ENCODE measurements around the gene CELF5.
"Not testable (repeated sequence)": the region's sequence is repeated elsewhere in the genome, so short reads cannot be mapped to it uniquely, and the experiment has no call there.

Gene CELF5

DNA sequence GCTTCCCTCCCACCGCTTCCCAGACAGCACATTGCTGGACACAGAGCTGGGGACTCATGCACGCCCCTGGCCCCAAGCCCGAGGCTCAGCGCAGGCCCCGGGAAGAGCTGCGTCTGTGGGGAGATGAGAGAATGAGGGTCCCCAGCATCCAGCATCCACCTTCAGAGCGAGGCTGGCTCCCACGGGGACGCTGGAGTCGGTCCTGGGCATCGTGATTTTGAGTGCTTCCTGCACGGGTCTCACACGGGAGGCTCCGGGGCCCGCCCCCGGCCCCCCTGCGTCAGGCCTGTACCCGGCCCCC is 34.0 kb upstream of the CELF5 start:
- no peak for DNase-seq (ENCODE audit: low read depth)

DNA sequence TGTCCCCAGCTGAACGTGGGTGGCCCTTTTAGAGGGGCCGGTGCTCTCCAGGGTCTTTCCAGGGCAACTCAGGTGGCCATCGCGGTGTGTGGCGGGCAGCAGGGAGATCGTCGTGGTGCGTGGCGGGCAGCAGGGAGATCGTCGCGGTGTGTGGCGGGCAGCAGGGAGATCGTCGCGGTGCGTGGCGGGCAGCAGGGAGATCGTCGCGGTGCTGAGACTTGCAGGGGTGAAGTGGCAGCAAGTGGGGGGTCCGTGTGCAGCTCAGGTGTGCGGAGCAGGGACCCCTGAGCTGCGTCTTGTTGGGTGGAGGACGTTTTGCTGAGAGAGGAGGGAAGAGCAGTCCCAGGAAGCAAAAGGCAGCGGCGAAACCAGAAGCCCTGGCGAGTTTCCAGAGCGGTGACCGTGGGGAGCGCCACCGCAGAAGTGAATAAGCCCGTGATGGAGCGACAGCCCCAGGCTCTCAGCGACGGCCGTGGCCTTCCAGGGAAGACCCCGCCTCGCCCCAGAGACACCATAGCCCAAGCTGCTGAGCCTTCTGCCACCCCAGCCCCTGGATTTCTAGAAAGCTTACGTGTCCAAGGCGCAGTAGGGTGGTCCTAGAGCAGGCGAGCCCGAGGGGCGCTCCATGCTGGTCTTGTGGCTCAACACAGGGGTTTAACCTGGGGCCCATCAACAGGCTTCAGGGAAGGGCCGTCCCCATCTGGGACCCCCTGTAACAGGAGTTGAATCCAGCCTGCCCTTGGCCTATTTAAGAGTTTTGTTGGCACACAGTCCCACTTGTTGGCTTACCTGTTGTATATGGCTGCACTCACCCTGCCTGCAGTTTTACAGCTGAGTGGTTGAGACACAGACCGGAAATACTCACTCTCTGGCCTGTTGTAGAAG is 33.3 kb upstream of the CELF5 start:
- no peak for DNase-seq (ENCODE audit: low read depth)

DNA sequence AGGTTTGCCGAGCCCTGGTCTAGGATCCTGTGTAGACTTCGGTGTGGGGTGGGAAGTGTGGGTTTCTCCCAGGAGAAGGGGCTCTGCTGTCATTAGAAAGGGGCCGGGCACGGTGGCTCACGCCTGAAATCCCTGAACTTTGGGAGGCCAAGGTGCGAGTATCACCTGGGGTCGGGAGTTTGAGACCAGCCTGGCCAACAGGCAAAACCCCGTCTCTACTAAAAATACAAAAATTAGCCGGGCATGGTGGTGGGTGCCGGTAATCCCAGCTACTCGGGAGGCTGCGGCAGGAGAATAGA is 32.7 kb upstream of the CELF5 start:
- DNase-seq (ENCODE audit: low read depth): not testable (repeated sequence)

DNA sequence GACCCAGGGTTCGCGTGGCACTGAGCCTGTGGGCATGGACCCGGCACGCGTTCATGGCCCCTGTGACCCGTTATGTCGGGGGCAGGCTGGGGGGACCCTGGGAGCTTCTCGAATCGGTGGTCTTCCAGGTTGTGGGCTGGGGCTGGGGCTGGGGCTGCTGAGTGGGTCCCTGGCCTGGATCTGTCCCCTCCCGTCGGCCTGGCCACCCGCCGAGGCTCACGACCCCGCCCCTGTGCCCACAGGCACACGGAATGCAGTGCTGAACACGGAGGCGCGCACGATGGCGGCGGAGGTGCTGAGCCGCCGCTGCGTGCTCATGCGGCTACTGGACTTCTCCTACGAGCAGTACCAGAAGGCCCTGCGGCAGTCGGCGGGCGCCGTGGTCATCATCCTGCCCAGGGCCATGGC is 32.2 kb upstream of the CELF5 start:
- no peak for DNase-seq (ENCODE audit: low read depth)

DNA sequence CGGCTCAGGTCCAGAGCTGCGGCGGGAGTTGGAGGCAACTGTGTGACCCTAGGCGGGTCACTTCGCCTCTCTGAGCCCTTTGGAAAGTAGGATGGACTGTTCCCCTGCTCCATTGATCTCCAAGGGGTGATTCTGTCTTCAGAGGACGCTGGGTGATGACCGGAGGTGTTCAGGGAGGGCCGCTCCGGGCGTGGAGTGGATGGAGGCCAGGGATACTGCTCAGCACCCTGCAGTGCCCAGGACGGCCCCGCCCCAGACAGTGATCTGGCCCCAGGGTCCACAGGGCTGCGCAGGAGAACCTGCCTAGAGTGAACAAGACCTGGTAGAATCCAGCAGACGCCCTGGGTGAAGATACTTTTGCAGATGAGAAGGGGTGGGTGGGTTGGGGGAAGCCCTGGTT is 31.8 kb upstream of the CELF5 start:
- DNase-seq (ENCODE audit: low read depth): no peak

DNA sequence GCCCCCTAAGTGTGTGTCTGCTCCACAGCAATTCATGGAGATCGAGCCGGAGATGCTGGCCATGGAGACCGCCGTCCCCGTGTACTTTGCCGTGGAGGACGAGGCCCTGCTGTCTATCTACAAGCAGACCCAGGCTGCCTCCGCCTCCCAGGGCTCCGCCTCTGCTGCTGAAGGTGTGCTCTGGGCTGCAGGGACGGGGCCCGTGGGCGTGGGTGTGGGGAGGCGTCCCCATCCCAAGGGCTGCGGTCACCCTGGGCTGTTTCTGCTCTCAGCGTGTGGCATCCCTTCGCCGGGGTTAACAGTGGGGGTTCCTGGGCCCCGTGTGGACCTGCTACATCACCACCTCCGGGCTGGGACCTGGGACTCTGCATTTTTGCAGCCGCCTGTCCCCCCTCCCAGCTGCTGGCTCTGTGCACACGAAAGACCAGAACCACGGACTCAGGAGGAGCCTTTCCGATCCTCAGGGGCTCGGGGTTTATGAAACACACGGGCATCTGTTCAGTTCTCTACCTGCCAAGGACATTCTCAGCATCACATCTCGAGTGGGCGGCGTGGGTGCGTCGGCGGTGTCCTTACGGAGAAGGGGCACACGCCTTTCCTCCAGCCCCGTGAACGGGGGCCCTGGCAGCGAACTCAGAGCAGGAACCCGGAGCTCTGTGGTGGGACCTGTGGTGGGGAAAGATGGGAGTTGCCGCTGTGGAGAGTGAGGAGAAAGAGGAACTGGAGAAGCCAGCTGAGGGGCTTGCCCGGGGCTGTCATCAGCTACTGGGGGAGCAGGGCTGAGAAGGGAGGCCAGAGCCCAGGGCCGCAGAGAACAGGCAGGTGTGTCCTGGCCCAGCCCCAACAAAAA is 31.0 kb upstream of the CELF5 start:
- DNase-seq (ENCODE audit: low read depth): no peak

DNA sequence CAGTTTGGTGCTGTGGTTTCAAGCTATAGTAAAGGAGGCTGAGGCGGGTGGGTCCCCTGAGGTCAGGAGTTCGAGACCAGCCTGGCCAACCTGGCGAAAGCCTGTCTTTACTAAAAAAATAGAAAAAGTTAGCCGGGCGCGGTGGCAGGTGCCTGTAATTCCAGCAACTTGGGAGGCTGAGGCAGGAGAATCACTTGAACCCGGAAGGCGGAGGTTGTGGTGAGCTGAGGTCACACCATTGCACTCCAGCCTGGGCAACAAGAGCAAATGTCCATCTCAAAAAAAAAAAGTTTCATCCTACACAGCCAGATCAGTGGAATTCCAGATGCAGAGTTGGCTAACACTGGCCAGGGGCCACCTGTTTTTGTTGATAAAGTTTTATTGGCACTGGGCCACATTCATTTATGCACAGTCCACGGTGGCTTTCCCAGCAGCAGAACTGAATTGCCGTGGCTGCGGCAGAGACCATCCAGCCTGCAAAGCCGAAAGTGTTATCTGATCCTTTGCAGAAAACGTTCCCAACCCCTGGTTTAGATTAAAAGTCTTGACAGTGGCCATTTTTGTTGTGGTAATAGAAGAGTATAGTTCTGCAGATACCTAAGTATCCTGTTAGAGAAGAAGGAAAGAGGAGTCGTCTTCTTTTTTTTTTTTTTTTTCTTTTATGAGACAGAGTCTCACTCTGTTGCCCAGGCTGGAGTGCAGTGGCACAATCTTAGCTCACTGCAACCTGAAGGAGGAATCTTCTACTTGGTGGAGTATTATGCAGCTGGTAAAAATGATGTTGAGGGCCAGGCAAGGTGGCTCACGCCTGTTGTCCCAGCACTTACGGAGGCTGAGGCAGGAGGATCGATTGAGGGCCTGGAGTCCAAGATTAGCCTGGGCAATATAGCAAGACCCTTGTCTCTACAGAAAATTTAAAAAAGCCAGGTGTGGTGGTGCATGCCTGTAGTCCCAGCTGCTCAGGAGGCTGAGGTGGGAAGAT is 30.1 kb upstream of the CELF5 start:
- no peak for DNase-seq (ENCODE audit: low read depth)

DNA sequence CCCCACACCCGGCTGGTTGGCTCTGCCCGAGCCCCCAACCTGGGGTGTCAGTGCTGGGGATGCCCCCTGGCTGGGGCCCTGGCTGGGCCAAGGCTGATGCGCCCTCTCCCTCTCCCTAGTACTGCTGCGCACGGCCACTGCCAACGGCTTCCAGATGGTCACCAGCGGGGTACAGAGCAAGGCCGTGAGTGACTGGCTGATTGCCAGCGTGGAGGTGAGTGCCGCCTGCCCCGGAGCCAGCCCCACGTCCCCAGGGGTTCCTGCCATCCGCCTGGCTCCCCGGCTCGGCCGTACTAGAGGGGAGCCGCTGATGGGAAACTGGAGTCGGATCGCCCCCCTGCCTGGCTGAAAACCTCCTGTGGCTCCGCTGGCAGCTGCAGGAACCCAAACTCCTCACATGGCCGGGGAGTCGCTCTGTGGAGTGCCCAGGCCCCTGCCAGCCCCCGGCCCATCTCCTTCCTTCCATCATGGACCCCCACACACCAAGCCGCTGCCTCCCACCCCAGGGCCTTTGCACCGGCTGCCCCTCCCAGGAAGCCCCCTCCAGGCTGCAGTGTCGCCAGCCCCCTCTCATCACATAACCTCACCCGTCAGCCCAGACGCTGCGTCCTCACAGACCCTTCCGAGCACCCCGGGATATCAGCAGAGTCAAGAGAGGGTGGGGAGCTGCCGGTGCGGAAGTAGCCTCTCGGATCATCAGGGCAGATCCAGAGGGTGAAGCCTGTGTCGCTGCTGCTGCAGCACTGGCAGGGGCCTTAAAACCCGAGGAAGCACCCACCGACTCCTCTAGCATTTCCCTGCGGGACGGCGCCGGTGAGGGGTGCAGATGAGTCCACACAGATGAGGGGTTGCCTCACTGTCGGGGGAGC is 28.2 kb upstream of the CELF5 start:
- DNase-seq (ENCODE audit: low read depth): no peak

DNA sequence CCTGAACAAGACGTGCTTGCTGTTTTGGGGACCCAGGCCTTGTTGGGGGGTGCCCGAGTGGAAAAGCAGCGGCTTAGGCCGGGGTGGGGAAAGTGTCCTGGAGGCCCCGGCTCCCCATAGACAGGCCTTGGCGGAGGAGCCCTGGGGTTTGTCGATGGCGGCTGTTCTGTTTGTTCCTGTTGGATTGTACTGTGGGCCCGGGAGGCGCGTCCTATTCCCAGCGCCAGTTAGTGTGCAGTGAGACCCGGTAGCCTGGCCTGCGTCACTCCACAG is 27.6 kb upstream of the CELF5 start:
- DNase-seq (ENCODE audit: low read depth): no peak

DNA sequence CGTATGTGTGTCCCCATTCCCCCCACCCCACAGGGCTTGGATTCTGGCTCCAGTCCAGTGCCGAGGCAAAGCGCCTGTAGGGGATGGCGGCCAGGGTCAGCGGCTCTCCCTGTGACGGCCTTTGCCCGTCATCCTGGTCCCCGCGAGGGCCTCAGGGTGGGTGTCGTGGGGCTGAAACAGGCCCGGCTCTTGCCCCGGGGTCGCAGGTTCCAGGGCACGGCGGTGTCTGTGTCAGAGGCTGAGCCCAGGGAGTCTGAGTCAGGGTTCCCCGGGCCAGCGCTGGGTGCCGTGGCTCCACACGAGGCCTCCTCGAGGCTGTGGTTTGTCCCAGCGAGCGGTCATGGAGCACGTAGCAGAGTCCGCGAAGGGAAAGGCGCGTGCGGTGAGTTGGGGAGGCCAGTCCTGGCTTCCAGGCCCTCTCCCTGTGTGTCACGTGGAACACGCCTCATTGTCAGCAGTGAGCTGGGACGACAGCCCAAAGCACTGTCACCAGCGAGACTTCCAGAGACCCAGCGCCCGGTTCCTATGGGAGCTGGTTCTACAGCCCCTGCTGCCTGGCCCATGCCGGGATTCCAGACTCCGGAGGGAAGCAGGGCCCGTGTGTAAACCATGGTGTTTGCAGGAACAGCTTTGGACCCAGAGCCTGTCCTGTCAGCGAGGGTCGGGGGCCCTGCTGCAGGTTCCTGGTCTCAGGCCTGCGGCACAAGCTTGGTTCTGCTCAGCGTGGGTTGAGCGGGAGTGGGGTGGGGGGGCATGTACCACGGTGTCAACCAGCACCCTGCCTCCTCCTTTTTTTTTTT is 25.4 kb upstream of the CELF5 start:
- DNase-seq (ENCODE audit: low read depth): no peak

DNA sequence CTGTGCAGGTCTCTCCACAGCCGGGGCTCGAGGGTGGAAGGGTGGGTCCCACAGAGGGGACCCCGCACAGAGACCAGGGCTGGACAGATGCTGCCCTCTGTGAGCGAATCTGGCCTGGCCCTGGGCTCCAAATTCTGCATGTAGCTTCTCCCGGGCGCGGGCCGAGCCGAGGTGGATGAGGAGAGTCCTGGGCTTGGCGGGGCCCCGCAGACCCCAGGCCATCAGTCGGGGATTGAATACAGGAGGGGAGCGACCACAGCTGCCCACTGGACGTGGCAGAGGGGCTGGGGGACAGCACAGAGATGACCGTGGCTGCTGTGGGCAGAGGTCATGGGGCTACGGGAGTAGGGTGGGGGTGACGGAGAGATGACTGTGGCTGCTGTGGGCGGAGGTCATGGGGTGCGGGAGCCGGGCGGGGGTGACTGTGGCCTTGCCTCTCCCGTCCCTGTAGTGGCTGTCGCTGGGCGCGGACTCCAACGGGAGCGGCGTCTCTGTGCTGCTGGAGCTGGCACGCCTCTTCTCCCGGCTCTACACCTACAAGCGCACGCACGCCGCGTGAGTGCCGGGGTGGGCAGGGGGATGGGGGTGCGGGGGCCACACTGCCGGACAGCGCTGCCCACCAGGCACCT is 23.3 kb upstream of the CELF5 start:
- DNase-seq (ENCODE audit: low read depth): no peak

DNA sequence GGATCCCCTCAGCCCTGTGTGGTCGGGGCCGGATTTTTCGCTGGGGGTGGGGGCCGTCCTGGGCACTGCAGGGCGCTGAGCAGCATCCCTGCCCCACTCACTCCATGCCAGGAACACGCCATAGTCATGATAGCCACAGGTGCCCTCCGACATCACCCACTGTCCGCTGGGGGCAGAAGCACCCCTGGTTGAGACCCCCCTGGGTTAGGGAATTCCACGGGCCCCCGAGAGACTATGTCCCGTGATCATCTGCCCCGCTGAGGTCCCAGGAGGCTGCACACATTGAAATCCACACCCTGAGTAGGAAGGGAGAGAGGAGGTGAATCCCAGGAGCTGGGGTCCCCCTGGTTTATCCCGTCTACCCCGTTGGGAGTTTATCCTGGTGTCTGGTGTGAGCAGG is 22.6 kb upstream of the CELF5 start:
- DNase-seq (ENCODE audit: low read depth): no peak

DNA sequence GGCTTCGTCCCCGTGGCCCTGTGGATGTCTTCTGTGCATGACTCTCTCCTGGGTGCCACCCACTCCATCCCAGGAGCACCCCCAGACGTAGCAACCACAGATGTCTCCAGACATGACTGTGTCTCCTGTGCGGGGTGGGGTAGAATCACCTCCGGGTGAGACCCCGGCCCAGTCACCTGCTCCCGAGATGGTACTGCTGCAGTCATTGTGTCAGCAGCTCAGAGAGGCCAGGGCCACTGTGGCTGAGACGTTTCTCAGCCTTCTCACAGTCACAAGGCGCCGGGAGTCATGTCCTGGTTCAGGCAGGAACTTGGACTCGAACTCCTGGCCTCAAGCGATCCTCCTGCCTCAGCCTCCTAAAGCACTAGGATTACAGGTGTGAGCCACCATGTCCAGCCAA is 22.1 kb upstream of the CELF5 start:
- DNase-seq (ENCODE audit: low read depth): no peak

DNA sequence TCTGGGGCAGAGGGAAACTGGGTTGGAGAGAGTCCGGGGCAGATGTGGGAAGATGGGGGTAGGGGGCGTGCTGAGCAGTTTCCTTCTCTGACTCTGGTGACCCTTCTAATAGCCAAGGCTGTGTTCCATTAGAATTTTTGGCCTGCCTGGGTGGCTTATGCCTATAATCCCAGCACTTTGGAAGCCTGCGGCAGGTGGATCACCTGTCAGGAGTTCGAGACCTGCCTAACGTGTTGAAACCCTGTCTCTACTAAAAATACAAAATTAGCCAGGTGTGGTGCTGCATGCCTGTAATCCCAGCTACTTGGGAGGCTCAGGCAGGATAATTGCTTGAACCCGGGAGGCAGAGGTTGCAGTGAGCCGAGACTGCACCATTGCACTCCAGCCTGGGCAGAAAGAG is 21.6 kb upstream of the CELF5 start:
- not testable (repeated sequence) for DNase-seq (ENCODE audit: low read depth)

DNA sequence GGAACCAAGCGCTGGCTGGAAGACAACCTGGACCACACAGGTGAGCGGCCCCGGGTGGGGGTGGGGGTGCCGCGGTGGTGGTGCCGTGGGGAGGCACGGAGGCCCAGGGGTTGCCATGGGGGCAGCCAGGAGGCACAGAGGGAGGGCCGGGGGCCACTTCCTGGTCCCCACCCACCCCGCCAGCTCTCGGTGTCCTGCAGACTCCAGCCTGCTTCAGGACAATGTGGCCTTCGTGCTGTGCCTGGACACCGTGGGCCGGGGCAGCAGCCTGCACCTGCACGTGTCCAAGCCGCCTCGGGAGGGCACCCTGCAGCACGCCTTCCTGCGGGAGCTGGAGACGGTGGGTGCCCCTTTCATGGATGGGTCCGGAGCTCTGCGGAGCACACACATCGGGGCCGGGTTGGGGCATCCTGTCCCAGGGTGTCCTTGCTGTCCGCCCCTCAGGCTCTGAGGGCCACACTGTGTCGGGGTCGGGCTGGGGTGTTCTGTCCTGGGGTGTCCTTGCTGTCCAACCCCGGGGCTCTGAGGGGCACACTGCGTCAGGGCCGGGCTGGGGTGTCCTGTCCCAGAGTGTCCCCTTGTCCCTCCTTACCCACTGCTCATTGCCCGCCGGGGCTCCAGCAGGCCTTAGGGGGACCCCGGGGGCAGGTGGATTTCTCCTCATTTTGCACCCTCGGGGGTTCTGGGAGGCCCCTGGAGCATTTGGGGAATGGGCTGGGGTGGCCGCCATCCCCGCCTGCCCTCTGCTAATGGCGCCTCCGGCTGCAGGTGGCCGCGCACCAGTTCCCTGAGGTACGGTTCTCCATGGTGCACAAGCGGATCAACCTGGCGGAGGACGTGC is 20.4 kb upstream of the CELF5 start:
- DNase-seq (ENCODE audit: low read depth): no peak

DNA sequence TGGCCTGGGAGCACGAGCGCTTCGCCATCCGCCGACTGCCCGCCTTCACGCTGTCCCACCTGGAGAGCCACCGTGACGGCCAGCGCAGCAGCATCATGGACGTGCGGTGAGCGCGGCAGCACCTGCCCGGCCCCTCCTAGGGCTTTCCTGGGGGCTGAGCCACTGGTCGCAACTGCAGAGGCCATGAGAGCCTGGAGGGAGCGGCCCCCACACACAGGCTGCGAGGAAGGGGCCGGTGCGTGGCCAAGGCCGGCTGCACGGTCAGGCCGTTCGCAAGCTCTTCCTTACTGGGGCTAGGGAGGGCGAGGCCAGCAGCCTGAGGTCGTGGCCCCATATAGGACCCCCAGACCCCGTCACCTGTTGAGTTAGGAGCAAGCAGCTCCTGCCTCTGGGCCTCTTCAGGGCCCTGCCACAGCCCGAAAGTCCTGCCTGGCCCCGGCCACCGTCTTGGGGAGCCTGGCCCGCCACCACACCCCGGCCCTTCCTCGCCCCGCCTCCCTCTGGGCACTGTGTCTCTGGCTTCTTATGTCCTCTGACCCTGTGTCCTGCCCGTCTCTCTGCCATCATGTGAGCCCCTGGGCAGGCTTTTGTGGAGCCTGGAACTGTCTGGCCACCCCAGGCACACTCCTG is 19.7 kb upstream of the CELF5 start:
- no peak for DNase-seq (ENCODE audit: low read depth)

DNA sequence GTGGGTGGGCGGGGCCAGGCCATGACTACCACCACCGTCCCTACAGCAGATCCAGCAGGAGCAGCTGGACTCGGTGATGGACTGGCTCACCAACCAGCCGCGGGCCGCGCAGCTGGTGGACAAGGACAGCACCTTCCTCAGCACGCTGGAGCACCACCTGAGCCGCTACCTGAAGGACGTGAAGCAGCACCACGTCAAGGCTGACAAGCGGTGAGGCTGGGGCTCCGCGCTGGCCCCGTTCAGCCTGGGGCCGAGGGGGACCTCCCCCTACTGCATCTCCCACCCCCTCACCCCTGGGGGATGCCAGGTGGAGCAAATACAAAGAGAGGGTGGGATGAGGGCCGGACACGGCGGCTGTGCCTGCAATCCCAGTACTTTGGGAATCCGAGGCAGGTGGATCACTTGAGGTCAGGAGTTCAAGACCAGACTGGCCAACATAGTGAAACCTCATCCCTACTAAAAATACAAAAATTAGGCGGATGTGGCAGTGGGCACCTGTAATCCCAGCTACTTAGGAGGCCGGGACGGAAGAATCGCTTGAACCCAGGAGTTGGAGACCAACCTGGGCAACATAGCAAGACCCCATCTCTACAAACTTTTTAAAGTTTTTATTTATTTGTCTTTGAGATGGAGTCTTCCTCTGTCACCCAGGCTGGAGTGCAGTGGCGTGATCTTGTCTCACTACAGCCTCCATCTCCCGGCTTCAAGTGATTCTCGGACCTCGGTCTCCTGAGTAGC is 18.1 kb upstream of the CELF5 start:
- no peak for DNase-seq (ENCODE audit: low read depth)

Data from EH (cell line).